Chondrocyte (in vitro differentiated cells): ENCODE results near the gene CGB7. TPM values are rescaled to one million over a fixed set of nuclear protein-coding genes. Genes with fewer than 3 reads are reported as not detected.

Experiments
- DNase-seq: peaks from one replicate; pipeline ENCODE4 v3.0.0; 2021; ENCODE audit warnings: mixed read lengths, low spot score
- H3K27ac Mint-ChIP-seq: one replicate; pipeline ENCODE4 v1.8.0; 2021; ENCODE audit warnings: mild to moderate bottlenecking, moderate library complexity, mixed read lengths; ENCODE audit not compliant: unreplicated experiment
- H3K27me3 Mint-ChIP-seq: 2 replicates; pipeline ENCODE4 v1.8.0; 2021; ENCODE audit warnings: low read depth, mixed read lengths
- H3K36me3 Mint-ChIP-seq: 2 replicates; pipeline ENCODE4 v1.8.0; 2021; ENCODE audit warnings: low read depth, mixed read lengths
- H3K4me1 Mint-ChIP-seq: 2 replicates; pipeline ENCODE4 v1.8.0; 2021; ENCODE audit warnings: low read depth, mild to moderate bottlenecking, mixed read lengths
- H3K4me3 Mint-ChIP-seq: one replicate; pipeline ENCODE4 v1.8.0; 2021; ENCODE audit warnings: mild to moderate bottlenecking, moderate library complexity, mixed read lengths; ENCODE audit not compliant: unreplicated experiment
- H3K9me3 Mint-ChIP-seq: 2 replicates; pipeline ENCODE4 v1.8.0; 2021; ENCODE audit warnings: low read depth, mixed read lengths
- total RNA-seq: library from RNA; stranded (reverse); gene quantifications from 3 replicates; pipeline ENCODE4 v1.2.1, GENCODE V29; 2021
- TF ChIP-seq, protein P1 (sequence below): fragments of 200-600 bp; sonication (generic); IDR thresholded peaks from 2 replicates; pipeline ENCODE4 v1.5.0; 2021; ENCODE audit warnings: antibody characterized with exemption, mild to moderate bottlenecking, moderate library complexity

CGB7 gene
- total RNA-seq, 1 donor from 2014 or later: 0.52 TPM

DNA sequence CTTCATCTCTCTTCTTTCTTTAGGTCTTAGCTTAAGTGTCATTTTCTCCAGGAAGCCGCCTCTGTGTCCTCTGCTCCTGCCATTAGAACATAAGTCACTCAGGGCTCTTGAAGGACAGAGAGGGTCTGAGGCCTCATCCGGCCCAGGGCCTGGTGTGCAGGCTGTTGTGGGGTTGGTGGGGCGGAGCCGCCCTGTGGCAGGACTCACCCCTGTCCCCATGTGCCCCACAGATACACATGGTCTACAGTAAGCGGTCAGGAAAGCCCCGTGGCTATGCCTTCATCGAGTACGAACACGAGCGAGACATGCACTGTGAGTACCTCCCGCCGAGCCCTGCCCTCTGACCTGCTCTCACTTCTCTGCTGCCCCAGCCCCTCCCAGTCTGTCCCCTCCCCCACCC, 43.6 kb upstream of the CGB7 start:
- Mint-ChIP-seq H3K4me3 (no peak overlapping the region), H3K27ac (no peak overlapping the region), H3K27me3 (no peaks in the 10 kb centered on the region), H3K36me3 (peaks cover 32% of the 10 kb centered on the region), H3K9me3 (no peaks in the 10 kb centered on the region), H3K4me1 (peaks cover 6% of the 10 kb centered on the region)
- no peak for DNase-seq
- TF ChIP-seq, protein P1, sequence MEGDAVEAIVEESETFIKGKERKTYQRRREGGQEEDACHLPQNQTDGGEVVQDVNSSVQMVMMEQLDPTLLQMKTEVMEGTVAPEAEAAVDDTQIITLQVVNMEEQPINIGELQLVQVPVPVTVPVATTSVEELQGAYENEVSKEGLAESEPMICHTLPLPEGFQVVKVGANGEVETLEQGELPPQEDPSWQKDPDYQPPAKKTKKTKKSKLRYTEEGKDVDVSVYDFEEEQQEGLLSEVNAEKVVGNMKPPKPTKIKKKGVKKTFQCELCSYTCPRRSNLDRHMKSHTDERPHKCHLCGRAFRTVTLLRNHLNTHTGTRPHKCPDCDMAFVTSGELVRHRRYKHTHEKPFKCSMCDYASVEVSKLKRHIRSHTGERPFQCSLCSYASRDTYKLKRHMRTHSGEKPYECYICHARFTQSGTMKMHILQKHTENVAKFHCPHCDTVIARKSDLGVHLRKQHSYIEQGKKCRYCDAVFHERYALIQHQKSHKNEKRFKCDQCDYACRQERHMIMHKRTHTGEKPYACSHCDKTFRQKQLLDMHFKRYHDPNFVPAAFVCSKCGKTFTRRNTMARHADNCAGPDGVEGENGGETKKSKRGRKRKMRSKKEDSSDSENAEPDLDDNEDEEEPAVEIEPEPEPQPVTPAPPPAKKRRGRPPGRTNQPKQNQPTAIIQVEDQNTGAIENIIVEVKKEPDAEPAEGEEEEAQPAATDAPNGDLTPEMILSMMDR: no peak

GRCh38 chr19:49098795-49099194, 41.2 kb upstream of the CGB7 start:
- no peaks in the 10 kb centered on the region for H3K9me3 Mint-ChIP-seq
- no peak overlapping the region for H3K4me3 Mint-ChIP-seq
- H3K27ac Mint-ChIP-seq: no peak overlapping the region
- H3K27me3 Mint-ChIP-seq: no peaks in the 10 kb centered on the region
- no peak for DNase-seq
- peaks cover 6% of the 10 kb centered on the region for H3K4me1 Mint-ChIP-seq
- TF ChIP-seq, protein P1: no peak
- peaks cover 24% of the 10 kb centered on the region for H3K36me3 Mint-ChIP-seq

DNA sequence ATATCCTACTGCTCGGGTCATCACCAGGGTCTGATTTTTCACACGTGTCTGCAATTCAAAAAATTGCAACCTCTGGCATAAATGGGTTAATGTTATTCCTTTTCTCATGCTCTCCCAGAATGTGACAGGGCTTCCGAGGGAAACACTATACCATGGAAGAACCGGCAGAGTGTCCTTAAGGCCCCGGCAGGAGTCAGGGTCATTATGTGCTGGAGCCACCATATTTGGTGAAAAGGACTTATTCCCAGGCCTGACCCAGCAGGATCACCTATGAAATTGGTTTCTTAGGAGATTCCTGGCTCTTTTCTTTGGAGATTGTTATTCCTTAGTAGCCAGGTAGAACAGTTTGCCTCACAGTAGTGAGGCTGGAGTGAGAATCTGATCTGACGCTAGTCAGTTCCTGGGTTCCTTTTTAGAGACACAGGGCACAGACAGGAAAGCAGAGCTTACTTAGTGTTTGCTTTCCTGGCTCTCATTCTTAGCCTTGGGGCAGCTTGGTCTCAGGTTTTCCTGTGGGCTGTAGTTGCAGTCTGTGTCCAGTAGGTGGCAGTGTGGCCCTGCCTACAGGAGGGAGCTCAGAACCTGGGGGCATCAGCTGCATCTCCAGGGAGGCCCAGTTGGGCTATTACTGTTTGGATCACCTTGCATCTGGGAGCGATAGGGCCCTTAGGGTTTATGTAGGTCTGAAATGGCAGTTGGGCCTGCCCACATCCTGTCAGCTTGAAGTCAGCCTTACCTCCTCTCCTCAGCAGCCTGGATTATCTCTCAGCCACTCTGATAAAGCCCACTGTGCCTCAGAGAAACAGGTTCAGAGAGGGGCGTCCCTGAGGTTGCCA, 40.1 kb upstream of the CGB7 start:
- no peak overlapping the region for H3K4me3 Mint-ChIP-seq
- H3K27me3 Mint-ChIP-seq: no peaks in the 10 kb centered on the region
- H3K36me3 Mint-ChIP-seq: peaks cover 27% of the 10 kb centered on the region
- H3K27ac Mint-ChIP-seq: peak overlapping the region; percentile 45
- peaks cover 6% of the 10 kb centered on the region for H3K4me1 Mint-ChIP-seq
- no peak for DNase-seq
- H3K9me3 Mint-ChIP-seq: no peaks in the 10 kb centered on the region
- TF ChIP-seq, protein P1: peak; percentile 98

DNA sequence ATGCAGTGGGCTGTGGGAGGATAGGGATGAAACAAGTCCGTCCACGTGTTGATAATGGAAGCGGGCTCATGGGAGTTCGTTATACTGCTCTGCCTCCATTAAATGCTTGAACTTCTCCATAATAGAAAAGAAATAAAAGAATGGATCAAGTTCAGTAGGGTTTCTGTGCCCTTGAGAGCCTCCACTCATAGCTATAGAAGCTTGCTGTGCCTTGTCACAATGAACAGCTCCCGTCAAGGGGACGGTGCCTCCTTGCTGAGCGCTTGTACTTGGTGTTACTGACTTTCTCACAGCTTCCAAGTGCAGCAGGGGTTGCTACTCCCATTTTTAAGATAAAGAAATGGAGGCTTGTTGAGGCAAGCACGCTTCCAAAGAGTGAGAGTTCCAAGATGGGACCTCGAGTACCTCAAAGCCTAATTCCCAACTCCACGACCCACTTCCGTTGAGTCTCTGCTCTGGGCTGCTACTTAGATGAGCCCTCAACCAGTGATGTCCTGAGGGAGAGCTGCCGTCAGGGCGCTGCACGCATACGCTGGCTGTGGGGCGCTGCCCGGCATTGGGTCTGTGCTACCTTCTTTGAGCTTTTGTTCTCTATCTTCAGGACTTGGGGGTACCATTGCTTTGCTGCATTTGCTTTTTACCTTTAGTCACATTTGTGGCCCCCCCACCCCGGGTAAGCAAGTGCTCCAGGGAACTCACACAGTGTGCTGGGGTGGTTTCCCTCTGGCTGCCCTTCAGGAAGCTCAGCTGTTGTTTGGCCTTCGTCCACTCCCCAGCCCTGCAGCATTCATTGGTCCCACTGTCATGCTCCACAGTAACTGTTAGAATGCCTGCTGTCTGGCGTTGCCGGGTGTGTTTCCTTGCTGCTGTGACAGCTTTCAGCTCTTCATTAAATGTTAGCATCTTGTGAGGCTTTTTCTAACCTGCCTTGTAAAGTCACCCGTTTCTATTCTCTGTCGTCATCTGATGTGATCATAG, 37.2 kb upstream of the CGB7 start:
- peaks cover 6% of the 10 kb centered on the region for H3K4me1 Mint-ChIP-seq
- peak overlapping the region; percentile 54 for H3K27ac Mint-ChIP-seq
- H3K27me3 Mint-ChIP-seq: no peaks in the 10 kb centered on the region
- no peak for DNase-seq
- H3K36me3 Mint-ChIP-seq: peaks cover 27% of the 10 kb centered on the region
- H3K9me3 Mint-ChIP-seq: no peaks in the 10 kb centered on the region
- TF ChIP-seq, protein P1: no peak
- H3K4me3 Mint-ChIP-seq: no peak overlapping the region

DNA sequence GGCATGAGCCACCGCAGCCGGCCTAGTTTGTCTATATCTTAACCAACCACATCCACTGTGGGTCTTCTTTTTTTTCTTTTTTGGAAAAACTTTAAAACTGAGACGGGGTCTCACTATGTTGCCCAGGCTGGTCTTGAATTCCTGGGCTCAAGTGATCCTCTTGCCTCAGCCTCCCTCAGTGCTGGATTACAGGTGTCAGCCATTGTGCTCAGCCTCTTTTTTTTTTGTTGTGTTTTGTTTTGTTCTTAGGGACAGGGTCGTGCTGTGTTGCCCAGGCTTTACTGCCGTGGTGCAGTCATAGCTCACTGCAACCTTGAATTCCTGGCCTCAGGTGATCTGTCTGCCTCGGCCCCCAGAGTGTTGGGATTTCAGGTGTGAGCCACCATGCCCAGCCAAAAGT, 35.1 kb upstream of the CGB7 start:
- H3K27me3 Mint-ChIP-seq: no peaks in the 10 kb centered on the region
- no peak overlapping the region for H3K27ac Mint-ChIP-seq
- no peak for DNase-seq
- no peak overlapping the region for H3K4me3 Mint-ChIP-seq
- H3K9me3 Mint-ChIP-seq: no peaks in the 10 kb centered on the region
- peaks cover 22% of the 10 kb centered on the region for H3K36me3 Mint-ChIP-seq
- TF ChIP-seq, protein P1: no peak
- H3K4me1 Mint-ChIP-seq: peaks cover 16% of the 10 kb centered on the region
